Endothelial cell of umbilical vein (primary cell): ENCODE measurements around the gene RDH5. TPM values are rescaled to one million over a fixed set of nuclear protein-coding genes. Genes with fewer than 3 reads are reported as not detected.

Experiments
- BruUV-seq: library from RNA; stranded (reverse); fragments of 400-500 nt; replicated peaks from 2 replicates; lab custom pipeline; 2021; lab: Mats Ljungman, UMichigan
- CTCF ChIA-PET: fragments of 300-600, 350-600 bp; sonication (Branson Sonifier 250); formaldehyde crosslinking; loops from one replicate; lab custom pipeline; 2021; ENCODE audit warnings: antibody characterized with exemption, inconsistent platforms; lab: Charles Lee
- POLR2A ChIA-PET: fragments of 300-600, 350-600 bp; sonication (Branson Sonifier 250); formaldehyde crosslinking; loops from one replicate; lab custom pipeline; 2021; ENCODE audit warnings: antibody characterized with exemption, inconsistent platforms; lab: Charles Lee
- DNase-seq: peaks from one replicate; pipeline ENCODE4 v3.0.0-alpha.2; 2011; ENCODE audit warnings: low read depth, low spot score
- FAIRE-seq: peaks from 2 replicates; lab custom pipeline; 2011; peaks lifted over from hg19 to GRCh38; lab: Jason Lieb, UNC
- H2AFZ ChIP-seq: 2 replicates; pipeline ENCODE4 v1.6.0; 2012; ENCODE audit warnings: low read depth, low read length, control low read depth, inconsistent platforms
- H3K27ac ChIP-seq: 2 replicates; pipeline ENCODE4 v1.5.1; 2011; ENCODE audit warnings: low read depth, mild to moderate bottlenecking, control low read depth, low read length, moderate library complexity; ENCODE audit not compliant: insufficient read depth
- H3K27me3 ChIP-seq, 2 experiments: 2 replicates each; pipeline versions ENCODE4 v1.6.0 to v1.6.1; 2011; ENCODE audit warnings: low read length in 2 of 2, mixed read lengths in 1 of 2; ENCODE audit not compliant: control insufficient read depth in 2 of 2, insufficient read depth in 2 of 2
- H3K36me3 ChIP-seq, 2 experiments: 2 replicates in 1 of 2; 3 replicates in 1 of 2; pipeline ENCODE4 v1.5.1; 2011; ENCODE audit warnings: low read length in 2 of 2, mild to moderate bottlenecking in 1 of 2, moderate library complexity in 1 of 2; ENCODE audit not compliant: control insufficient read depth in 2 of 2, insufficient read depth in 2 of 2; ENCODE audit errors: extremely low read depth in 1 of 2
- H3K4me1 ChIP-seq: 3 replicates; pipeline ENCODE4 v1.5.1; 2011; ENCODE audit warnings: mild to moderate bottlenecking, low read length; ENCODE audit not compliant: control insufficient read depth, insufficient read depth; ENCODE audit errors: extremely low read depth
- H3K4me2 ChIP-seq: 2 replicates; pipeline ENCODE4 v1.6.1; 2011; ENCODE audit warnings: low read length, control low read depth, mixed read lengths; ENCODE audit not compliant: insufficient read depth
- H3K4me3 ChIP-seq, 3 experiments: fragments of 200-600 bp in 1 of 3; sonication (generic), shearing (Covaris generic) in 1 of 3; replicated peaks in 1 of 3; 2 replicates each; pipeline ENCODE4 v1.5.1; 2011 to 2016; ENCODE audit warnings: control low read depth in 3 of 3, low read length in 3 of 3, mild to moderate bottlenecking in 2 of 3, inconsistent platforms in 1 of 3, low read depth in 1 of 3, moderate library complexity in 1 of 3; ENCODE audit not compliant: insufficient read depth in 1 of 3
- H3K79me2 ChIP-seq: 2 replicates; pipeline ENCODE4 v1.6.0; 2012; ENCODE audit warnings: low read length, inconsistent platforms; ENCODE audit not compliant: control insufficient read depth, insufficient read depth
- H3K9ac ChIP-seq: replicated peaks from 2 replicates; pipeline ENCODE3; 2011; ENCODE audit warnings: low read length, control low read depth; ENCODE audit not compliant: insufficient read depth; ENCODE audit errors: extremely low read depth
- H3K9me1 ChIP-seq: replicated peaks from 3 replicates; pipeline ENCODE4 v1.6.0; 2011; ENCODE audit warnings: mild to moderate bottlenecking, low read length; ENCODE audit not compliant: control insufficient read depth, insufficient read depth; ENCODE audit errors: extremely low read depth
- H3K9me3 ChIP-seq: replicated peaks from 2 replicates; pipeline ENCODE4 v1.5.1; 2012; ENCODE audit warnings: low read length, inconsistent platforms; ENCODE audit not compliant: control insufficient read depth, insufficient read depth
- H4K20me1 ChIP-seq: replicated peaks from 2 replicates; pipeline ENCODE3; 2011; ENCODE audit warnings: mild to moderate bottlenecking, low read length; ENCODE audit not compliant: control insufficient read depth, insufficient read depth; ENCODE audit errors: extremely low read depth
- CTCF ChIP-seq, 2 donors: IDR thresholded peaks; 1 replicate in 1 of 2; 2 replicates in 1 of 2; pipeline ENCODE4 v1.5.1; 2011; ENCODE audit warnings: low read length in 2 of 2, mild to moderate bottlenecking in 2 of 2, moderate library complexity in 2 of 2, control low read depth in 1 of 2, inconsistent platforms in 1 of 2, low read depth in 1 of 2; ENCODE audit not compliant: insufficient read depth in 1 of 2; ENCODE audit errors: extremely low read depth in 1 of 2
- EZH2 ChIP-seq: IDR thresholded peaks from 2 replicates; pipeline ENCODE4 v1.6.1; 2012; ENCODE audit warnings: borderline replicate concordance, low read depth, mild to moderate bottlenecking, moderate library complexity, low read length, inconsistent platforms; ENCODE audit not compliant: severe bottlenecking
- FOS ChIP-seq: IDR thresholded peaks from 2 replicates; pipeline ENCODE4 v1.6.1; 2011; ENCODE audit warnings: mild to moderate bottlenecking, low read length, moderate library complexity, borderline replicate concordance; ENCODE audit not compliant: insufficient read depth
- GATA2 ChIP-seq: IDR thresholded peaks from 2 replicates; pipeline ENCODE4 v1.7.0; 2011; ENCODE audit warnings: low read depth, mild to moderate bottlenecking, moderate library complexity, mixed read lengths, low read length; ENCODE audit not compliant: insufficient read length, insufficient read depth
- JUN ChIP-seq: IDR thresholded peaks from 2 replicates; pipeline ENCODE4 v1.6.1; 2011; ENCODE audit warnings: borderline replicate concordance, low read depth; ENCODE audit not compliant: insufficient read length, insufficient read depth
- MAX ChIP-seq: IDR thresholded peaks from 2 replicates; pipeline ENCODE4 v1.6.1; 2011; ENCODE audit not compliant: insufficient read depth, insufficient read length
- MYC ChIP-seq: IDR thresholded peaks from one replicate; pipeline ENCODE4 v1.6.1; 2011; ENCODE audit warnings: mild to moderate bottlenecking, low read depth, low read length
- POLR2A ChIP-seq: IDR thresholded peaks from 2 replicates; pipeline ENCODE4 v1.6.1; 2012; ENCODE audit warnings: low read depth, mild to moderate bottlenecking, control low read depth, low read length
- POLR2AphosphoS5 ChIP-seq: IDR thresholded peaks from 2 replicates; pipeline ENCODE4 v1.6.1; 2012; ENCODE audit warnings: low read depth, mild to moderate bottlenecking, control low read depth, low read length, moderate library complexity; ENCODE audit not compliant: insufficient read depth
- dilution Hi-C: fragments of 300-500 bp; cut with MboI; formaldehyde crosslinking; loops from one replicate; pipeline ENCODE4 v1.15.0; 2019; ENCODE audit warnings: low sequenced_read_pairs; ENCODE audit not compliant: extremely low pct_ligation_motif_present
- intact Hi-C: fragments of 100-400 bp; cut with micrococcal nuclease; formaldehyde crosslinking; loops from one replicate; pipeline ENCODE4 v1.10.0; 2022
- polyA plus RNA-seq, 4 experiments: library from polyadenylated mRNA; depleted of rRNA in 3 of 4; stranded (reverse) in 3 of 4; unstranded in 1 of 4; fragments of >200 nt; gene quantifications; 2 replicates each; pipeline versions ENCODE4 v1.2.1 to v1.2.3, GENCODE V29; 2011 to 2012; ENCODE audit warnings: missing spikeins in 1 of 4
- total RNA-seq: library from RNA; stranded (reverse); gene quantifications from 2 replicates; pipeline ENCODE4 v1.2.3, GENCODE V29; 2021

Gene RDH5
- total and polyA plus RNA-seq, 2 donors (not counting 3 experiments of a cell fraction or from before 2014, with no cell fraction given): 2.7 to 3.7 TPM

GRCh38 chr12:55726971-55727370 is 6.8 kb downstream of the RDH5 start:
- Histone ChIP-seq H3K9me3 (no peaks in the 10 kb centered on the region), H3K4me2 (peak overlapping the region; percentile 46), H3K27me3 (no peaks in the 10 kb centered on the region), H3K79me2 (peaks cover 30% of the 10 kb centered on the region), H3K4me1 (peaks cover 19% of the 10 kb centered on the region), H2AFZ (no peak overlapping the region), H3K9ac (no peak overlapping the region), H3K27ac (no peak overlapping the region), H3K4me3 (peak overlapping the region in 2 of 3 experiments; percentile 71 to 89), H3K36me3 (peaks cover 13 to 27% of the 10 kb centered on the region in 2 experiments), H4K20me1 (no peaks in the 10 kb centered on the region), H3K9me1 (no peaks in the 10 kb centered on the region)
- dilution Hi-C loops: no loop called here
- ChIA-PET POLR2A (no interaction called here), CTCF (interaction anchor here (0.6 to 0.7 kb wide), 2 partner anchors 10 to 12 kb away, joined by 3 to 4 read pairs; no protein-coding TSS in a partner anchor)
- intact Hi-C loops: no loop called here
- no peak for TF ChIP-seq POLR2A
- TF ChIP-seq GATA2: no peak
- no peak for TF ChIP-seq FOS
- TF ChIP-seq MAX: no peak
- TF ChIP-seq EZH2: no peak
- no peak for TF ChIP-seq CTCF (IDR thresholded peaks at IDR 0.05; ENCODE audit: extremely low read depth in 1 of 2, insufficient read depth in 1 of 2, low read depth in 1 of 2, low read length in 2 of 2)
- no peak for TF ChIP-seq JUN
- no peak for TF ChIP-seq MYC
- TF ChIP-seq POLR2AphosphoS5: no peak
- BruUV-seq: no TSS peak
- DNase-seq (no peak), FAIRE-seq (no peak)
